ENCODE measurements around the gene MTURN.
A peak's percentile ranks its signal among the peaks of the same experiment; 100 is the strongest.

The MTURN gene

DNA sequence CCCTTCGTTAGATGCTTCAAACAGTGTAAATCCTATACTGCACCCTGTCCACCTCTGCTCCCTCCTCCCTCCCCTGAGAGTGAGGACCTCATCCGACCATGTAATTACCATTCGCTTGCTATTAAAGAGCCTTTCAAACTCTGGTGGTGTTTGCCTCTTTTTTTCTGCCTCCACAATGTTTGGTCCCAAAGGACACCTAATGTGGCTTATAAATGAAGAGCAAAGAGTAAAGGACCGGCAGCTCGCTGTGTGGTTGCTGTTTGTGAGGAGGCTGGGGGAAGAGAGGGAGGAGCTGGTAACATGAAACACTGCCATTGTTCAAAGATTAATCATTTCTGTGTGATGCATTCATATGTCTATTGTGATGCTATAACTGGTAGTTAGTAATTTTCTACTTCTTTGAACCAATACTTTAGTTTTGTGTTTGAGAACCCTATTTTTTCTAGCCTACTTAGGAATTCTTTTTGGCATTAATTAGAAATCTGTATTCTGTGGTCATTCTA, 27.9 kb downstream of the MTURN start:
- TF ChIP-seq, protein P1, sequence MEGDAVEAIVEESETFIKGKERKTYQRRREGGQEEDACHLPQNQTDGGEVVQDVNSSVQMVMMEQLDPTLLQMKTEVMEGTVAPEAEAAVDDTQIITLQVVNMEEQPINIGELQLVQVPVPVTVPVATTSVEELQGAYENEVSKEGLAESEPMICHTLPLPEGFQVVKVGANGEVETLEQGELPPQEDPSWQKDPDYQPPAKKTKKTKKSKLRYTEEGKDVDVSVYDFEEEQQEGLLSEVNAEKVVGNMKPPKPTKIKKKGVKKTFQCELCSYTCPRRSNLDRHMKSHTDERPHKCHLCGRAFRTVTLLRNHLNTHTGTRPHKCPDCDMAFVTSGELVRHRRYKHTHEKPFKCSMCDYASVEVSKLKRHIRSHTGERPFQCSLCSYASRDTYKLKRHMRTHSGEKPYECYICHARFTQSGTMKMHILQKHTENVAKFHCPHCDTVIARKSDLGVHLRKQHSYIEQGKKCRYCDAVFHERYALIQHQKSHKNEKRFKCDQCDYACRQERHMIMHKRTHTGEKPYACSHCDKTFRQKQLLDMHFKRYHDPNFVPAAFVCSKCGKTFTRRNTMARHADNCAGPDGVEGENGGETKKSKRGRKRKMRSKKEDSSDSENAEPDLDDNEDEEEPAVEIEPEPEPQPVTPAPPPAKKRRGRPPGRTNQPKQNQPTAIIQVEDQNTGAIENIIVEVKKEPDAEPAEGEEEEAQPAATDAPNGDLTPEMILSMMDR (IDR thresholded peaks at IDR 0.05), result no peak
- peak overlapping the region; percentile 89 for H3K27ac ChIP-seq
- no peaks in the 10 kb centered on the region for H3K9me3 ChIP-seq
- H3K36me3 ChIP-seq, result no peaks in the 10 kb centered on the region
- H3K27me3 ChIP-seq, result no peaks in the 10 kb centered on the region
- no peak overlapping the region for H3K4me3 ChIP-seq (ENCODE audit: low read depth in 1 of 2, low read length in 1 of 2)
- H3K4me1 ChIP-seq (ENCODE audit: control insufficient read depth in 1 of 2, insufficient read depth in 1 of 2, low read depth in 1 of 2, low read length in 1 of 2), result peaks cover 81 to 82% of the 10 kb centered on the region in 2 experiments

DNA sequence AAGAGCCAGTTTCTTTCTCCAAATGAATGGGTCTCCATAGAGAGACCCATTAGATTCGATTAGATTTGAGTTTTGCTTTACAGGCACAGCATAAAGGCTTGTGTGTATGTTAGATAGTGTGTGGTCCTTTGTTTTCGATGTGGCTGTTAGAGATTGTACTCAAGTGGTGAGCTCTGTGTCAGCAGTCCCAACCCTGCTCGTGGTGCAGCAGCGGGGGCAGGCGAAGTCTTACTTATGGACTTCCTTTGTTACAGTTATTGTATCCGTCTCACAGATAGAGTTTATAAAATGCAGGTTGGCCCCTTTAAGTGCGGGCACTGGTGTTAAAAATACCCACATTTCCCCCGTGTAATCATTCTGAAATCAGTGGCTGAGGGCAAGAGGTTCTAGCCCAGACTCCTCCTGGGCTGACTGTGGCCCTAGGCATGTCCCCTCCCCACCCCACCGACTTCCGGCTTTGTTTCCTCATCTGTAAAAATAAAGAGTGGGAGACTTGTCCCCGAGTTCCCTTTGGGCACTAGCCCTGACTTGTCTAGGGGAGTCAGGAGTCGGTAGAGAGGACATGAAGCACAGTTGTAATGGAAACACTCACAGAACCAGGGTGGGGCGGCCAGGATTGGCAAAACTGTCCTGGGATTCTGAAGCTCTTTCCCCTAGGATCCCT, 28.6 kb downstream of the MTURN start:
- Histone ChIP-seq H3K9me3 (no peaks in the 10 kb centered on the region), H3K4me3 (ENCODE audit: low read depth in 1 of 2, low read length in 1 of 2) (no peak overlapping the region), H3K4me1 (ENCODE audit: control insufficient read depth in 1 of 2, insufficient read depth in 1 of 2, low read depth in 1 of 2, low read length in 1 of 2) (peaks cover 78 to 81% of the 10 kb centered on the region in 2 experiments), H3K27ac (peak overlapping the region; percentile 89), H3K36me3 (no peaks in the 10 kb centered on the region), H3K27me3 (no peaks in the 10 kb centered on the region)
- TF ChIP-seq, protein P1 (IDR thresholded peaks at IDR 0.05), result no peak

DNA sequence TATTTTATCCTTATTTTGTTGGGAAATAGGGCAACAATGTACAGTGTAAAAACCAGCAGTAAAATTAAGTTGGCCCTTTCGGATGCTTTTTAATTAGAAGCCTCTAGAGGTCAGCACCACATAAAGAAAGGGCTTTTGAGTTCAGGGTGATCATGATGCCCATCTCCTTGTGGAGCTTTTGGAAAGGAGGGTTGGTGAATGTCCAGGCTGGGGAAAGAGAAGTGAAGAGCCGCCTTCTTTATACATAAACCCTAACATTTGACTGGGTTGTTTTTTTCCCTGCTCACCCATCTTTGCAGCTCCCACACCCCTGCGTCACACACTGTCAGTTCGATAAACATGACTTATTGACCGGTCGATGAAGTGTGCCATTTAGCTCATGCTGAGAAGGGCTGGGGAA, 29.8 kb downstream of the MTURN start:
- Histone ChIP-seq H3K27me3 (no peaks in the 10 kb centered on the region), H3K36me3 (no peaks in the 10 kb centered on the region), H3K27ac (peak overlapping the region; percentile 33), H3K9me3 (no peaks in the 10 kb centered on the region), H3K4me3 (ENCODE audit: low read depth in 1 of 2, low read length in 1 of 2) (no peak overlapping the region), H3K4me1 (ENCODE audit: control insufficient read depth in 1 of 2, insufficient read depth in 1 of 2, low read depth in 1 of 2, low read length in 1 of 2) (peaks cover 68 to 69% of the 10 kb centered on the region in 2 experiments)
- TF ChIP-seq, protein P1 (IDR thresholded peaks at IDR 0.05), result no peak

DNA sequence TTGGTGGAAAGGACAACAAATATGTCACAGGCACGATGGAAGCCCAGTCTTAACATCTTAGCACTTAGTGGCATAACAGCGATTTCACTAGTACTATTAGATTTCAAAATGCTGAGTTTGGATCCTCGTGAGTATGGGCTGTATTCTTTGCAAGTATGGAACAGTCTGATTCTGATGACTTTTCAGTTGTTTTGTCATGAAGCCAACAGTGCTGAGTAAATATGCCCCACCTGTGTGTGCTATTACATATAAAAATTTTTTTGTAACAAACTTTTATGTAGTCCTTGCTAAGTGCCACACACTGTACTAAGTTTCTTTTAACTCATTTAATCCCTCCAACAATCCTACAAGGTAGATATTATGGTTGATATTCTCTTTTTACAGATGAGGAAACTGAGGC, 30.8 kb downstream of the MTURN start:
- Histone ChIP-seq H3K9me3 (no peaks in the 10 kb centered on the region), H3K36me3 (no peaks in the 10 kb centered on the region), H3K27ac (peak overlapping the region; percentile 33), H3K27me3 (no peaks in the 10 kb centered on the region), H3K4me3 (ENCODE audit: low read depth in 1 of 2, low read length in 1 of 2) (no peak overlapping the region), H3K4me1 (ENCODE audit: control insufficient read depth in 1 of 2, insufficient read depth in 1 of 2, low read depth in 1 of 2, low read length in 1 of 2) (peaks cover 67 to 68% of the 10 kb centered on the region in 2 experiments)
- TF ChIP-seq, protein P1 (IDR thresholded peaks at IDR 0.05), result no peak

DNA sequence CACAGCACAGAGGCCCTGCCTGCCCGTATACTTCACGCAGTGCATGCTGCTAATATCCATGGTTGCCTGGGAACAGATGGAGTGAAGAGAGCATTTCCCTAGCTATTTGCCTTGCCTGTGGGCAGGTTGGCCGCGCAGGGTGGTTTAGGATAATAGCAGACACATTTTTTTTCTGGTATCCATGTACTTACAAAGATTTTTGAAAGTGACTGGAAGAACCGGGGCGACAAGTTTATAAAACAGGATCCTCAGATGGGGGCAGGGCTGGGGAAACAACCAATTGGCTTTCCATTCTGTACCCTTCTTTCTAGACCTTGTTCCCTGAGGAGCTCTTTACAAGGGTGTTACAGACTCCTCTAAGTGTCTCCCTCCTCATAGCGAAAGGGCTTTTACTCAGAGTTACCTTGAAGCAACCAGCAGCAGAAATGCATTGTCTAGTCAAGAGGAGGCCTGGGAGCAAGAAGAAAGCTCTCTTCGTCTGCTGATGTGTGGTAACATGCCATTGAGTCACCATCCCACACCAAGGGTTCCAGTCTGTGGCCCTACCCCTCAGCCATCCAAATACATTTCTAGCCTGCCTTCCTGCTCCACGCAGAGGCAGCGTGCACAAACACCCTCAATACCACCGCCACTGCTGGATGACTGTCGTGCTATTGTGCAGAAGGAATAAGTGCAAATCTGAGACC, 31.5 kb downstream of the MTURN start:
- peaks cover 67 to 68% of the 10 kb centered on the region in 2 experiments for H3K4me1 ChIP-seq (ENCODE audit: control insufficient read depth in 1 of 2, insufficient read depth in 1 of 2, low read depth in 1 of 2, low read length in 1 of 2)
- no peaks in the 10 kb centered on the region for H3K36me3 ChIP-seq
- TF ChIP-seq, protein P1 (IDR thresholded peaks at IDR 0.05), result no peak
- H3K27me3 ChIP-seq, result no peaks in the 10 kb centered on the region
- H3K9me3 ChIP-seq, result no peaks in the 10 kb centered on the region
- H3K27ac ChIP-seq, result no peak overlapping the region
- H3K4me3 ChIP-seq (ENCODE audit: low read depth in 1 of 2, low read length in 1 of 2), result no peak overlapping the region

All from neutrophil (primary cell).